Prostate gland (tissue), 2 donors: ENCODE measurements around the gene RCVRN.

ENCODE experiments used
- POLR2A ChIP-seq: fragments of 450-650 bp; IDR thresholded peaks from one replicate; pipeline ENCODE4 v1.6.1; 2016; ENCODE audit warnings: antibody characterized with exemption, mild to moderate bottlenecking
- TF ChIP-seq, protein P1 (sequence below), 4 experiments: fragments of 200-600 bp in 2 of 4; fragments of 450-650 bp in 2 of 4; sonication (generic) in 2 of 4; IDR thresholded peaks; 1 replicate in 3 of 4; 2 replicates in 1 of 4; pipeline ENCODE4 v1.5.1; 2016 to 2019; ENCODE audit warnings: antibody characterized with exemption in 4 of 4, mild to moderate bottlenecking in 2 of 4, moderate library complexity in 2 of 4

DNA sequence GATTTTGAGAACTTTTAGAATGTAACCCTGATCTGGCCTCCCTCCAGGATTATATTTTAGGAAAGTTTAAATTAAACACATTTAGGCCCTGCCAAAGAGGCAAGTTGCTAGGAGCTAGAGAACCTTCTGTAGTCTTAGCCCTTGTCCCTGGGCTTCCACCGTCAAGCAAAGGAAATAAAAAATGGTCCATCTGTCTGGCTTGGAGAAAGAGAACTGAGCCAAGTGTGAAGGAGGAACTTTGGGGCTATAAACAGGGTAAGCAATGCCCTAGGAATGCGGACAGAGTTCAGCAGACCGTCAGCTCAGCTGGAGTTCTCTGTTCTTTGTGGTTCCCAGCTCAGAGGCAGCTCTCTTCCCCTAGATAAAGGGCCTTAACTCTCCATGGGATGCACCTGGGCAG is 29.6 kb downstream of the RCVRN start:
- TF ChIP-seq, protein P1, sequence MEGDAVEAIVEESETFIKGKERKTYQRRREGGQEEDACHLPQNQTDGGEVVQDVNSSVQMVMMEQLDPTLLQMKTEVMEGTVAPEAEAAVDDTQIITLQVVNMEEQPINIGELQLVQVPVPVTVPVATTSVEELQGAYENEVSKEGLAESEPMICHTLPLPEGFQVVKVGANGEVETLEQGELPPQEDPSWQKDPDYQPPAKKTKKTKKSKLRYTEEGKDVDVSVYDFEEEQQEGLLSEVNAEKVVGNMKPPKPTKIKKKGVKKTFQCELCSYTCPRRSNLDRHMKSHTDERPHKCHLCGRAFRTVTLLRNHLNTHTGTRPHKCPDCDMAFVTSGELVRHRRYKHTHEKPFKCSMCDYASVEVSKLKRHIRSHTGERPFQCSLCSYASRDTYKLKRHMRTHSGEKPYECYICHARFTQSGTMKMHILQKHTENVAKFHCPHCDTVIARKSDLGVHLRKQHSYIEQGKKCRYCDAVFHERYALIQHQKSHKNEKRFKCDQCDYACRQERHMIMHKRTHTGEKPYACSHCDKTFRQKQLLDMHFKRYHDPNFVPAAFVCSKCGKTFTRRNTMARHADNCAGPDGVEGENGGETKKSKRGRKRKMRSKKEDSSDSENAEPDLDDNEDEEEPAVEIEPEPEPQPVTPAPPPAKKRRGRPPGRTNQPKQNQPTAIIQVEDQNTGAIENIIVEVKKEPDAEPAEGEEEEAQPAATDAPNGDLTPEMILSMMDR (IDR thresholded peaks at IDR 0.05), result no peak
- no peak for TF ChIP-seq POLR2A
